Ovary (tissue), 9 donors: ENCODE measurements around the gene REC114. TPM values are rescaled to one million over a fixed set of nuclear protein-coding genes. Genes with fewer than 3 reads are reported as not detected.
"Not testable (repeated sequence)": the region's sequence is repeated elsewhere in the genome, so short reads cannot be mapped to it uniquely, and the experiment has no call there.

Source experiments
- DNase-seq, 5 donors: peaks; one replicate each; pipeline ENCODE4 v3.0.0-alpha.2; 2019 to 2020
- H3K27ac ChIP-seq, 2 donors: fragments of 200-600 bp; one replicate each; pipeline versions ENCODE4 v1.5.1 to v1.8.0; 2019 to 2022
- H3K27me3 ChIP-seq: fragments of 200-600 bp; one replicate; pipeline ENCODE4 v1.8.0; 2022
- H3K36me3 ChIP-seq: fragments of 200-600 bp; sonication (generic); one replicate; pipeline ENCODE4 v1.5.1; 2019
- H3K4me1 ChIP-seq: one replicate; pipeline ENCODE4 v1.8.1; 2013; ENCODE audit warnings: mild to moderate bottlenecking, moderate library complexity; ENCODE audit not compliant: insufficient read depth
- H3K4me3 ChIP-seq: fragments of 200-600 bp; sonication (generic); one replicate; pipeline ENCODE4 v1.5.1; 2017
- H3K9me3 ChIP-seq, 2 donors: fragments of 200-600 bp in 1 of 2; sonication (generic) in 1 of 2; one replicate each; pipeline versions ENCODE4 v1.5.1 to v1.8.1; 2013 to 2019; ENCODE audit warnings: mild to moderate bottlenecking in 1 of 2, moderate library complexity in 1 of 2
- CTCF ChIP-seq, 3 donors: fragments of 450-650 bp in 2 of 3; fragments of 200-600 bp in 1 of 3; IDR thresholded peaks; one replicate each; pipeline versions ENCODE4 v1.5.1 to v1.8.0; 2016 to 2022; ENCODE audit warnings: antibody characterized with exemption in 3 of 3, mild to moderate bottlenecking in 1 of 3
- EP300 ChIP-seq: sonication (generic); formaldehyde crosslinking; IDR thresholded peaks from one replicate; pipeline ENCODE4 v1.6.1; 2017; ENCODE audit warnings: antibody characterized with exemption
- POLR2A ChIP-seq: fragments of 450-650 bp; IDR thresholded peaks from one replicate; pipeline ENCODE4 v1.6.1; 2017; ENCODE audit warnings: antibody characterized with exemption, mild to moderate bottlenecking, moderate library complexity
- WGBS, 3 donors: extraction: QIAGEN DNeasy Blood & Tissue Kit in 1 of 3; methylation state at CpG; one replicate each; pipeline versions ENCODE4 v1.1.5 to v1.1.7; 2013 to 2017; 5-methylcytosine and 5-hydroxymethylcytosine counted together
- intact Hi-C, 4 donors: fragments of 100-400 bp; cut with DNase I; formaldehyde crosslinking; loops; one replicate each; pipeline versions ENCODE4 v1.11.0 to v1.15.1; 2022 to 2023
- polyA plus RNA-seq, 2 donors: library from polyadenylated mRNA; stranded (reverse); fragments of 200-250 nt in 1 of 2; fragments of 350-450 nt in 1 of 2; fragmentation: Illumina TruSeq in 1 of 2; extraction: RNeasy Lipid Tissue Mini Kit (QIAGEN cat#74804) in 1 of 2; gene quantifications; one replicate each; pipeline ENCODE4 v1.2.3, GENCODE V29; 2013 to 2014
- total RNA-seq, 7 donors: library from RNA; depleted of rRNA in 2 of 7; stranded (reverse); fragments of >200 nt in 2 of 7; fragmentation: NEBNext Ultra II Directional in 3 of 7; extraction: Animal tissue kit (Norgen Biotek cat#: 25700) in 3 of 7; gene quantifications; one replicate each; pipeline versions ENCODE4 v1.1.0 to v1.2.4, GENCODE V29; 2016 to 2023
- donor health status: DM: no; HTN: no; CAD: no; lungs with moderate emphysema.
- donor health status: DM: no; HTN: no; CAD: no.
- donor health status: Bipolar disorder and iron deficiency.
- donor health status: DM: yes; HTN: yes; CAD: no.
- donor health status: DM: no; HTN: no; CAD: no.
- donor health status: DM: yes; HTN: yes; CAD: no.

Gene REC114
- total and polyA plus RNA-seq, 9 donors, result 0.51 TPM; not detected in 8

GRCh38 chr15:73397461-73397860 is 45.5 kb upstream of the REC114 start:
- H3K27me3 ChIP-seq, result no peaks in the 10 kb centered on the region
- WGBS, 3 donors, result 55 to 63% (median 56%) methylated on average over 5 of the region's 5 CpGs
- H3K27ac ChIP-seq, result no peak overlapping the region
- no peaks in the 10 kb centered on the region for H3K9me3 ChIP-seq
- intact Hi-C loops, result no loop called here
- H3K4me1 ChIP-seq, result no peaks in the 10 kb centered on the region
- no peaks in the 10 kb centered on the region for H3K36me3 ChIP-seq
- TF ChIP-seq EP300, result no peak
- no peak for TF ChIP-seq CTCF (IDR thresholded peaks at IDR 0.05)
- no peak for TF ChIP-seq POLR2A
- DNase-seq, result no peak
- H3K4me3 ChIP-seq, result no peak overlapping the region

- intact Hi-C loops, result no loop called here
- no peaks in the 10 kb centered on the region for H3K27me3 ChIP-seq
- H3K4me1 ChIP-seq, result no peaks in the 10 kb centered on the region
- H3K4me3 ChIP-seq, result no peak overlapping the region
- H3K27ac ChIP-seq, result no peak overlapping the region
- TF ChIP-seq EP300 (no peak), POLR2A (no peak), CTCF (IDR thresholded peaks at IDR 0.05) (no peak)
- no peaks in the 10 kb centered on the region for H3K36me3 ChIP-seq
- H3K9me3 ChIP-seq, result no peaks in the 10 kb centered on the region
- no peak for DNase-seq
- 49 to 68% (median 56%) methylated on average over 4 of the region's 4 CpGs for WGBS, 3 donors
These were observed 44.1 kb upstream of the REC114 start for GRCh38 chr15:73398861-73399260.

- H3K4me3 ChIP-seq, DNase-seq, H3K27ac ChIP-seq, H3K4me1 ChIP-seq, H3K36me3 ChIP-seq, H3K9me3 ChIP-seq, H3K27me3 ChIP-seq, intact Hi-C loops: not testable (repeated sequence)
- WGBS, 3 donors, result 76 to 83% (median 82%) methylated on average over 6 of the region's 6 CpGs
These were observed 42.7 kb upstream of the REC114 start for GRCh38 chr15:73400222-73400621.

GRCh38 chr15:73403171-73403570 is 39.8 kb upstream of the REC114 start:
- no peak for TF ChIP-seq POLR2A
- TF ChIP-seq CTCF (IDR thresholded peaks at IDR 0.05), result no peak
- no peak for TF ChIP-seq EP300
- H3K9me3 ChIP-seq, result no peaks in the 10 kb centered on the region
- no peak overlapping the region for H3K4me3 ChIP-seq
- no peaks in the 10 kb centered on the region for H3K4me1 ChIP-seq
- intact Hi-C loops, result no loop called here
- no peaks in the 10 kb centered on the region for H3K36me3 ChIP-seq
- H3K27me3 ChIP-seq, result no peaks in the 10 kb centered on the region
- no peak overlapping the region for H3K27ac ChIP-seq
- DNase-seq, result no peak

GRCh38 chr15:73414876-73415275 is 28.1 kb upstream of the REC114 start:
- intact Hi-C loops, result no loop called here
- Histone ChIP-seq H3K27me3 (no peaks in the 10 kb centered on the region), H3K27ac (no peak overlapping the region), H3K4me1 (no peaks in the 10 kb centered on the region), H3K9me3 (no peaks in the 10 kb centered on the region), H3K36me3 (no peaks in the 10 kb centered on the region), H3K4me3 (no peak overlapping the region)
- TF ChIP-seq POLR2A, result no peak
- TF ChIP-seq CTCF (IDR thresholded peaks at IDR 0.05), result no peak
- no peak for TF ChIP-seq EP300
- DNase-seq, result no peak
- 49 to 59% (median 51%) methylated on average over 3 of the region's 3 CpGs for WGBS, 3 donors
